Measurements from ENCODE around the gene C4orf46. TPM values are rescaled to one million over a fixed set of nuclear protein-coding genes. Genes with fewer than 3 reads are reported as not detected.
"Not testable (repeated sequence)": the region's sequence is repeated elsewhere in the genome, so short reads cannot be mapped to it uniquely, and the experiment has no call there.

C4orf46 gene
- 1 to 10 TPM; 1.8 to 6.4 (median 4.8) TPM for total RNA-seq

GRCh38 chr4:158671665-158671914, at the start of gene C4orf46:
TSS of gene C4orf46 (minus strand) at chr4:158671887. CDS start at chr4:158671801, 86 bp downstream.
- intact Hi-C loops (cut with DNase I): no loop called here
- no peaks in the 10 kb centered on the region for H3K9me3 ChIP-seq
- H3K4me3 ChIP-seq: peak within 1 kb of the TSS; percentile 68 to 97 (median 80)
- peaks cover 10 to 26% (median 13%) of the 10 kb centered on the region in 3 donors for H3K4me1 ChIP-seq
- DNase-seq: no peak
- H3K36me3 ChIP-seq: no peaks in the 10 kb centered on the region
- H3K27ac ChIP-seq: peak within 1 kb of the TSS; percentile 96 to 98 (median 97)
- 1% methylated on average over 16 of the region's 20 CpGs; no CpG with 5 or more reads in 1 of the 2 donors for WGBS, 2 donors
- H3K27me3 ChIP-seq: no peaks in the 10 kb centered on the region
- TF ChIP-seq CTCF (IDR thresholded peaks at IDR 0.05) (no peak), POLR2A (IDR thresholded peaks at IDR 0.05) (no peak)

- Histone ChIP-seq H3K27ac (no peak overlapping the region), H3K4me3 (no peak overlapping the region), H3K9me3 (no peaks in the 10 kb centered on the region), H3K4me1 (no peaks in the 10 kb centered on the region), H3K27me3 (no peaks in the 10 kb centered on the region), H3K36me3 (peaks cover 0 to 100% (median 18%) of the 10 kb centered on the region in 3 donors)
- intact Hi-C loops (cut with DNase I): no loop called here
- WGBS, 2 donors: 75 to 77% methylated on average over 3 of the region's 3 CpGs
- DNase-seq: no peak
- TF ChIP-seq CTCF (IDR thresholded peaks at IDR 0.05): no peak
- TF ChIP-seq POLR2A (IDR thresholded peaks at IDR 0.05): no peak
Measured at GRCh38 chr4:158715802-158716201, 44.1 kb upstream of the C4orf46 start.

GRCh38 chr4:158714937-158715336, 43.2 kb upstream of the C4orf46 start:
- intact Hi-C loops (cut with DNase I): no loop called here
- no peak overlapping the region for H3K27ac ChIP-seq
- H3K4me3 ChIP-seq: no peak overlapping the region
- WGBS, 2 donors: 83 to 85% methylated on average over 4 of the region's 4 CpGs
- no peaks in the 10 kb centered on the region for H3K4me1 ChIP-seq
- no peaks in the 10 kb centered on the region for H3K9me3 ChIP-seq
- no peaks in the 10 kb centered on the region for H3K27me3 ChIP-seq
- H3K36me3 ChIP-seq: peaks cover 4 to 100% (median 18%) of the 10 kb centered on the region in 3 donors
- no peak for DNase-seq
- TF ChIP-seq POLR2A (IDR thresholded peaks at IDR 0.05): no peak
- no peak for TF ChIP-seq CTCF (IDR thresholded peaks at IDR 0.05)

- WGBS, 2 donors: 83 to 88% methylated on average over 4 of the region's 4 CpGs
Measured at GRCh38 chr4:158712622-158713021, 40.9 kb upstream of the C4orf46 start.

GRCh38 chr4:158710814-158711213, 39.1 kb upstream of the C4orf46 start:
- TF ChIP-seq CTCF (IDR thresholded peaks at IDR 0.05): no peak
- no peak for TF ChIP-seq POLR2A (IDR thresholded peaks at IDR 0.05)
- H3K27ac ChIP-seq: no peak overlapping the region
- H3K4me1 ChIP-seq: no peaks in the 10 kb centered on the region
- intact Hi-C loops (cut with DNase I): no loop called here
- H3K36me3 ChIP-seq: peaks cover 10 to 100% (median 13%) of the 10 kb centered on the region in 3 donors
- no peaks in the 10 kb centered on the region for H3K27me3 ChIP-seq
- DNase-seq: no peak
- no peaks in the 10 kb centered on the region for H3K9me3 ChIP-seq
- 65 to 83% methylated on average over 1 of the region's 1 CpG for WGBS, 2 donors
- no peak overlapping the region for H3K4me3 ChIP-seq

More at GRCh38 chr4:158712622-158713021, 40.9 kb upstream of the C4orf46 start:
- H3K4me3 ChIP-seq; H3K9me3 ChIP-seq; H3K27me3 ChIP-seq; DNase-seq; H3K27ac ChIP-seq; intact Hi-C loops (cut with DNase I); H3K4me1 ChIP-seq: not testable (repeated sequence)
- peaks cover 10 to 100% (median 18%) of the 10 kb centered on the region in 3 donors for H3K36me3 ChIP-seq

- WGBS, 2 donors: 83 to 89% methylated on average over 4 of the region's 4 CpGs
- DNase-seq: no peak
- H3K36me3 ChIP-seq: peaks cover 0 to 90% (median 4%) of the 10 kb centered on the region in 3 donors
- no peaks in the 10 kb centered on the region for H3K4me1 ChIP-seq
- no peak for TF ChIP-seq POLR2A (IDR thresholded peaks at IDR 0.05)
- no peak for TF ChIP-seq CTCF (IDR thresholded peaks at IDR 0.05)
- intact Hi-C loops (cut with DNase I): no loop called here
- H3K27me3 ChIP-seq: no peaks in the 10 kb centered on the region
- H3K27ac ChIP-seq: no peak overlapping the region
- H3K9me3 ChIP-seq: no peaks in the 10 kb centered on the region
- H3K4me3 ChIP-seq: no peak overlapping the region
Measured at GRCh38 chr4:158704274-158704673, 32.6 kb upstream of the C4orf46 start.
